GM21825 (cell line): ENCODE results near the gene C20orf204.
"Not testable (repeated sequence)": the region's sequence is repeated elsewhere in the genome, so short reads cannot be mapped to it uniquely, and the experiment has no call there.

Source experiments
- ATAC-seq: cut with Tn5 transposase; IDR thresholded peaks from one replicate; pipeline ENCODE4 v1.9.1; 2021; ENCODE audit warnings: mild to moderate bottlenecking, moderate library complexity; ENCODE audit not compliant: unreplicated experiment

C20orf204 gene

DNA sequence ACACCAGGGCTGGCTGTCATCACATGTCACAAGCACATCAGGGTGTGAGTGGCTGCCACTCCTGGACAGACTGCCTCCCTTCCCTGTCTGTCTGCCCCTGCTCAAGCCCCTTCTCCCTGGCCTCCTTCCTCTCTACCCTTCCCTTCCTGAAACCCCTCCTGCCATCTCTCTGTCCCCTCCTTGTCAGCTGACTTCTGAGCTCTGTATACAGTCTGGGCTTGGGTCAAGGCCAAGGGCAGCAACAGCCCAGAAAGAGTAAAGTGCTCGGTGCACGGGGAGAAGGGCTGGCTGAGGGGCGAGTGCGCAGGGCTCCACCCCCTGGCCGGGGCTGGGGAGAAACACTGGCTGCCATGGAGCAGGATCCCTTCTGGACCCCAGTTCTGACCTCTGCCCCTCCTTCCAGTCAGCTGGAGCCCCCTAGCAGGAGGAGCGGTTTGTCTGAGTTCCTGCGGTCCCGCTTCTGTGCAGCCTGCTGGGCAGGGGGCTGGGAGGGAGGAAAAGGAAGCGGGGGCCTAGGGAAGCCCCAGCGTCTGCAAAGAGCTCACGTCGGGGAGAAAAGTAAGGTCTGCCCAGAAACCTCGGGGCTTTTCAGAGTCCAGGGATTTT, 46.2 kb downstream of the C20orf204 start:
- ATAC-seq = no peak

DNA sequence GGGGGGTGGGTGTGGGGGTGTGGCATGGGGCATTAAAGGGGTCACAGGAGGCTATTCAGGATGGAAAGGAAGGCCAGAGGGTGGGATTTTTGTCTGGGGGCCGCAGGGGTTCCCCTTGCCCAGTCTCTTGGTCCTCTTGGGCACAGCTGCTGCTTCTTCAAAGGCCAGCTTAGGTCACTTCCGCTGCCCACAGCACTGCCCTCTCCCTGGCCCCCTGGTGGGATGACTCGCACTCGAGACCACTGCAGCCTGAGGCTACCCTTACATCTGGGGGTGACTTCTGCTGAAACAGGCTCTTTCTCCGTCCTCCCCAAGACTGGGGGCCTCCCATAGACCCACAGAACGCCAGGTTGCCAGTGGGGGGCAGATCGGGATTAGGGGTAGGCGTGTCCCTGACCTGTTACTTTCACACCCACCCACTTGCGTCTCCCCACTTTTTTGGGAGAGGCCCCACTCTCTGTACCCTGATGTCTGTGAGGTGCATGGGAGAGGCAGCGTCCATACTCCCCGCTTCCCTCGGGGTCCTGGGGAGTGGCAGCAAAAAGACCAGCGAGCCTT, 46.9 kb downstream of the C20orf204 start:
- ATAC-seq = no peak

DNA sequence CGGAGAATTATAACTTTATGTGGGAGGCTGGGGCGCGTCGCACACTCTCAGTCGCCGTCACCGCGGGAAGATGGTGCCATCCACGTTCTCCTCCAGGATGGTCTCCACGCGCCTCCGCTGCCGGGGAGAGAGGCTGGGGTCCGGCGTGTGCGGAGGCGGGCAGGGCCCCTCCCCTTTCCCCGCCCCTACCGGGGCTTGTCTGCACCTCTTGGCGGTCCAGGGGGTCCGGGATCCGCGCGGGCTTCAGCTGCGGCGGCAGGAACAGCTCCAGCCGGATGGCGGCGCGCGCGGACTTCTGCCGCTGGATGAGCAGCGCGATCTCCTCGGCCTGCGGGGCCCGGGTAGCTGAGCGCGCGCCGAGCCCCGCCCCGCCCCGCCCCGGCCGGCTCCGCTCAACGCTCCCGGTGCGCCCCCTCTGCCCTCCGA, 47.4 kb downstream of the C20orf204 start:
- no peak for ATAC-seq

DNA sequence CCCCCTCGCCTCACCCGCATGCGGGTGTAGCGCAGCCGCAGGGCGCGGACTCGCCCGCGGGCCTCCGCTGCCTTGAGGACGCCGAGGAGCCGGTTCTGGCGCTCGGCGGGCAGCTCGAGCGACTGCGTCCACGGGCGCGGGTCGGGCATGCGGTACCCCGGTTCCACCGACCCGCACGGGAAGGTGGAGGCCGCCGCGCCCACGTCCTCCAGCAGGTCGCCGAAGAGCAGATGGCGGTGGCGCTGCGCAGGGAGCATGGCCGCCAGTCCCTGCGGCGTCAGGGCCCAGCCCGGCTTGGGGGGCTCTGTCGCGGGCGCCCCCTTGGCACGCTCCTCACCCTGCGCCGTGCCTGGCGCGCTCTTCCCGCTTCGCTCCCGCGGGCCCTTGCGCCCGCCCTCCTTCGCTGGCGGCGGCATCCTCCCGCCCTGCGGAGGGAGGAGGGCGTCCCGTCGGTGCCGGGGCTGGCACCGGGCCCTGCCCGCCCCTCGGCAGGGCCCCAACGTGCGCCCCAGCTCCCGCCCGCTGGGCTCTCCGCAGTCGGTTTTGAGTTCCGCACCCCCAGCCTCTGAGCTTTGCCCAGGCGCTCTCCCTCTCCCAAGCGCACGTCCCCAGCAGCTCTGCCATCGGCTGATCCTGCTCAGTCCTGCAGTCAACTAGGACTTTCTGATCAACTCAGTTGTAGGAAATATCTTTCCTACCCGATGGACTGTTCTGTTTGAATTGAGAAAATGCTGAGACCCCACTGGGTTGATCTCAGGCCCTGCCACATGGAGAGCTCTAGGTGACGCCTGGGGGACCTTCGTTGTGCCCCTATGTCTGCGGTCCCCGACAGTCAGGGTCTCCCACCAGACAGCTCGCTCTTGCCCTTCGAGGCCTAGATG, 48.1 kb downstream of the C20orf204 start, which contains the start of gene LKAAEAR1:
Gene LKAAEAR1, minus strand, starts transcription at position 595 of the 881 bp plus-strand sequence. Its CDS starts 179 bp downstream, at position 416.
- ATAC-seq = no peak

DNA sequence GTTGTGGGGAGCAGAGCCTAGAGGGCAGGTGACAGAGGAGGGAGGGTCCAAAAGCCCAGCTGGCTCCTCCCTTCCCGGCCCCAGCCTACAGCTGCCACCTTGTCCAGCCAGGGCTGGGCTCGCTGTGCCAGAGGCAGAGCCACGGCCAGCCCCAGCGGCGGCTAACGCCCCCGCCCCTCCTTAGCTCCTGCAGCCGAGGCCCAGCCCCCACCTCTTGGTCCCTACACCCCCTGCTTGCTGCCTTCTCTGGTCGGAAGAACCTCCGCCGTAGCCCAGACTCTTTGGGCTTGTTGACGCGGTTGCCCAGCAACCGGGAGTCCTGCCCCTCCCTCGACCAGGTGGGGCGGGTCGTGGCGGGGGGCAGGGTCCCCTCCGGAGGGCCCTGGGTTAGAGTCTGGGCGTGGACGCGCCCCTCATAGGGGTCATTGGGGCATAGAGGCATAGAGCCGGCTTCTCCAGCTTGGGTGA, 48.7 kb downstream of the C20orf204 start:
- no peak for ATAC-seq

DNA sequence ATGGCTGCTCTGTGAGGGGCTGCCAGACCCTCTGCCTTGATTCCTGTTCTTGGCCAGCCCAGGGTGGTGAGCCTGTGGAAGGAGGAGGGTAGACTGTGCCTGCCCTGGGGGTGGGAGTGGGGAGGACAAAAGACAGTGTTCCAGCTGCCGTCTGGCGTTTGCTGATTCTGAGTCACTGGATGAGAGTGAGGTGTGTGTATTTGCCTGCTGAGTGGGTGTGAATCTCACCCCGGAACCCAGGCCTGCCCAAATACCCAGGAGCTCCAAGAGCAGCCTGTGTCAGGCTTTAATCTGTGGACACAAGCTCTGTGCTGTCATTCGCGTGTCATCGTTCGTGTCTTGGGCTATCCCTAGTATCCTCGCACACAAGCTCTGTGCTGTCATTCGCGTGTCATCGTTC, 50.8 kb downstream of the C20orf204 start:
- no peak for ATAC-seq

DNA sequence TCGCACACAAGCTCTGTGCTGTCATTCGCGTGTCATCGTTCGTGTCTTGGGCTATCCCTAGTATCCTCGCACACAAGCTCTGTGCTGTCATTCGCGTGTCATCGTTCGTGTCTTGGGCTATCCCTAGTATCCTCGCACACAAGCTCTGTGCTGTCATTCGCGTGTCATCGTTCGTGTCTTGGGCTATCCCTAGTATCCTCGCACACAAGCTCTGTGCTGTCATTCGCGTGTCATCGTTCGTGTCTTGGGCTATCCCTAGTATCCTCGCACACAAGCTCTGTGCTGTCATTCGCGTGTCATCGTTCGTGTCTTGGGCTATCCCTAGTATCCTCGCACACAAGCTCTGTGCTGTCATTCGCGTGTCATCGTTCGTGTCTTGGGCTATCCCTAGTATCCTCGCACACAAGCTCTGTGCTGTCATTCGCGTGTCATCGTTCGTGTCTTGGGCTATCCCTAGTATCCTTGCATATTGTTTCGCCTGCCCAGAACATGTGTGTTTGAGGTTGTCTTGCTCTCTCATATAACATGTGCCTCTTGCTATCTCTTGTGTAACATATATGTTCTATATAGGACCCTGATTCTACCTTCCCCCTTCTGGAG, 51.3 kb downstream of the C20orf204 start:
- ATAC-seq = not testable (repeated sequence)

DNA sequence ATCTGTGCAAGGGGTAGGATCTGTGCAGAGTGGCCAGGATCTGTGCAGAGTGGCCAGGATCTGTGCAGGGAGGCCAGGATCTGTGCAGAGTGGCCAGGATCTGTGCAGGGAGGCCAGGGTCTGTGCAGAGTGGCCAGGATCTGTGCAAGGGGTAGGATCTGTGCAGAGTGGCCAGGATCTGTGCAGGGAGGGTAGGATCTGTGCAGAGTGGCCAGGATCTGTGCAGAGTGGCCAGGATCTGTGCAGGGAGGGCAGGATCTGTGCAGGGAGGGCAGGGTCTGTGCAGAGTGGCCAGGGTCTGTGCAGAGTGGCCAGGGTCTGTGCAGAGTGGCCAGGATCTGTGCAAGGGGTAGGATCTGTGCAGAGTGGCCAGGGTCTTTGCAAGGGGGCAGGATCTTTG, 52.6 kb downstream of the C20orf204 start:
- not testable (repeated sequence) for ATAC-seq
